Measurements from ENCODE around the gene DENND2A. TPM values are rescaled to one million over a fixed set of nuclear protein-coding genes. Genes with fewer than 3 reads are reported as not detected.

The DENND2A gene
- total RNA-seq, 4 donors from 2014 or later: 25.2 to 83.5 (median 46.5) TPM

DNA sequence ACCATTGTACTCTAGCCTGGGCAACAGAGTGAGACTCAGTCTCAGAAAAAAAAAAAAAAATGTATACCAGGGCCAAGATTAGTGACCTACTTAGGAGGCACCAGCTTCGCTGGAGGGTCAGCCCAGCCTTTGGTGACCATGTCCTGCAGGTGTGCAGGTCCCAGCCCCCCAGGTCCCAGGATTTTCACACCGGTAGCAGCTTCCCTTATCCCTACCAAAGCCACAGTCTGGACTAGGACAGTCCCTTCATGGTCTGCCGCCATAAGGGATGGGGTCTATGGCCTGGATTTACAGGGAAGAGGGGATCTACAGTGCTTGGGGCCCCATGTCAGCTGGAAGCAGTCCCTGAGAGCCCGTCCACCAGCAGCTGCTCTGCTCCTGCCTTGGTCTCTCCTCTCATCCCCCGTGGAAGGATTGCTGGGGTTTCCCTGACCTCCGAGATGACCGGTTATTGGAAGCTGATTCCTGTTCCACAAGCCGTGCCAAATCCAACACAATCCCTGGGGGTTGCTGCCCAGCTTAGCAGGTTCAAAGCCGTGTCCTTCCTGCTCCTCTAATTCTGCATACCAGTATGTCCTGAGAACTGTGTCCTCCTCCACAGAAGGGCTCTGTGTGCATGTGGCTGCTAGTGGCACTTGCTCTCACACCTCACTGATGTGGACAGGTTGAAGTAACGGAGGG lies 44.9 kb upstream of the DENND2A start:
- peaks cover 0 to 98% of the 10 kb centered on the region in 2 donors for H3K36me3 ChIP-seq

DNA sequence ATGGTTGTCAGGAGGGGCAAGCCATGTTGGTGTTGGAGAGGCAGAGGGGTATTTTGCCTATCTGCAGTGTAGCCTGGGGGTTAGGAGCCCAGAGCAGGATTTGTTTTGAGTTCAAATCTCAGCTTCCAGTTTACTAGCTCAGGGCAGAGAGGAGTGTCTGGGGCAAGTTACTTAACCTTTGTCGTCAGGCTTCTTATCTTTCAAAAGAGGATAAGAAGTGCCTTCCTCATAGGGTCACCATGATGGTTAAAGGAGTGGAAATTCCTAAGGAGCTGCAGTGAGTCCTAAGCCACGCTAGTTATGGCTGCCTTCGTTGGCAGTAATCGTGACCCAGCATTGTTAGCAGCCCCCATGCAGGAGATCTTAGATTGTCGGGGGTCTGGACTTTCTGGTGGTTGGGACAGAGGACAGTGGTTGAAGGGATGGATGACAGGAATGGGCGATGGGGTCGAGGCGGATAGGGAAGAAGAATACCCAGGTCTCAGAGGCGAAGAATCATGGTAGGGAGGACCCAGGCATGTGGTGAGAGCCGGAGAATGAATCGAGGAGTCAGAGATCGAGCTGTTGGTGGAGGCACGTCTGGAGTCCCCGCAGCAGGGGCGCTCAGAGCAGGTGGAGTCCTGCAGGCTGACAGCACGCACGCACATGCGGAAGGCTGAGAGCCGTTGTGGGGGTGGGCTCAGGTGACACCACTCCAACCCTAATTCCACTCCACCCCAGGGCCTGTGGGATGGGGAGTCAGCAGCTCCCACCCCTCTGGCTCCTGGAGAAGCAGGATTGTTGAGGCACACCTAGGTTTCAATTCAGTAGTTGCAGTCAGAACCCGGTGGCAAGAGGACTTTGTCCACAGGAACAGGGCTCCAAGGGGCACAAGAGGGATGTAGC lies 43.7 kb upstream of the DENND2A start:
- WGBS, 2 donors (ENCODE audit: low coverage in 1 of 2): 83 to 92% methylated on average over 1 to 14 of the region's 20 CpGs
- ATAC-seq: no peak
- Histone ChIP-seq H3K4me3 (no peak overlapping the region), H3K36me3 (peaks cover 0 to 98% of the 10 kb centered on the region in 2 donors), H3K27me3 (no peaks in the 10 kb centered on the region), H3K27ac (no peak overlapping the region), H3K9me3 (no peaks in the 10 kb centered on the region), H3K4me1 (no peaks in the 10 kb centered on the region)
- no peak for TF ChIP-seq POLR2AphosphoS5 (IDR thresholded peaks at IDR 0.05)
- TF ChIP-seq EP300 (IDR thresholded peaks at IDR 0.05): no peak
- TF ChIP-seq POLR2A (IDR thresholded peaks at IDR 0.05): no peak
- TF ChIP-seq, protein P1, sequence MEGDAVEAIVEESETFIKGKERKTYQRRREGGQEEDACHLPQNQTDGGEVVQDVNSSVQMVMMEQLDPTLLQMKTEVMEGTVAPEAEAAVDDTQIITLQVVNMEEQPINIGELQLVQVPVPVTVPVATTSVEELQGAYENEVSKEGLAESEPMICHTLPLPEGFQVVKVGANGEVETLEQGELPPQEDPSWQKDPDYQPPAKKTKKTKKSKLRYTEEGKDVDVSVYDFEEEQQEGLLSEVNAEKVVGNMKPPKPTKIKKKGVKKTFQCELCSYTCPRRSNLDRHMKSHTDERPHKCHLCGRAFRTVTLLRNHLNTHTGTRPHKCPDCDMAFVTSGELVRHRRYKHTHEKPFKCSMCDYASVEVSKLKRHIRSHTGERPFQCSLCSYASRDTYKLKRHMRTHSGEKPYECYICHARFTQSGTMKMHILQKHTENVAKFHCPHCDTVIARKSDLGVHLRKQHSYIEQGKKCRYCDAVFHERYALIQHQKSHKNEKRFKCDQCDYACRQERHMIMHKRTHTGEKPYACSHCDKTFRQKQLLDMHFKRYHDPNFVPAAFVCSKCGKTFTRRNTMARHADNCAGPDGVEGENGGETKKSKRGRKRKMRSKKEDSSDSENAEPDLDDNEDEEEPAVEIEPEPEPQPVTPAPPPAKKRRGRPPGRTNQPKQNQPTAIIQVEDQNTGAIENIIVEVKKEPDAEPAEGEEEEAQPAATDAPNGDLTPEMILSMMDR (IDR thresholded peaks at IDR 0.05): no peak

More for the DNA sequence above, 44.9 kb upstream of the DENND2A start:
- H3K9me3 ChIP-seq: no peaks in the 10 kb centered on the region
- no peak overlapping the region for H3K27ac ChIP-seq
- no peak for ATAC-seq
- WGBS, 2 donors (ENCODE audit: low coverage in 1 of 2): 82 to 100% methylated on average over 2 to 3 of the region's 10 CpGs
- no peaks in the 10 kb centered on the region for H3K4me1 ChIP-seq
- H3K27me3 ChIP-seq: no peaks in the 10 kb centered on the region
- no peak for TF ChIP-seq POLR2AphosphoS5 (IDR thresholded peaks at IDR 0.05)
- TF ChIP-seq POLR2A (IDR thresholded peaks at IDR 0.05): no peak
- TF ChIP-seq, protein P1 (IDR thresholded peaks at IDR 0.05): no peak
- no peak for TF ChIP-seq EP300 (IDR thresholded peaks at IDR 0.05)
- no peak overlapping the region for H3K4me3 ChIP-seq

DNA sequence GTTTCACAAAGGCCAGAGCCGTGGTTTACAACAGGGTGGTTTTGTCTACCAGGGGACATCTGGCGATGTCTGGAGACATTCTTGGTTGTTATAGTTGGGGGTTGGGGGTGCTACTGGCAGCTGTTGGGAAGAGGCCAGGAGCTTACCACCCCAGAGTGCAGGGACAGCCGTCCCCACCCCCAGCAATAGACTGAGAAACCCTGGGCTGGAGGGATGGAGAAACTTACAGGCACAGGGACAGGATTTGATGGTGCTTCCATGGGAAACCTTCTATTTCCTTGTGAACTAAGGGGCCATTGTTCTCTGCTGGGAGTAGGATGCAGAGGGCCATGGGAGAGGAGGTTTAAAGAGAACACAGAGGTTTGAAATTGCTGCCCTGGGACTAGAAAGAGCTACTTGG lies 43.0 kb upstream of the DENND2A start:
- 80% methylated on average over 1 of the region's 3 CpGs; no CpG with 5 or more reads in 1 of the 2 donors for WGBS, 2 donors (ENCODE audit: low coverage in 1 of 2)
- no peak overlapping the region for H3K27ac ChIP-seq
- TF ChIP-seq POLR2A (IDR thresholded peaks at IDR 0.05) (no peak), EP300 (IDR thresholded peaks at IDR 0.05) (no peak), POLR2AphosphoS5 (IDR thresholded peaks at IDR 0.05) (no peak)
- TF ChIP-seq, protein P1 (IDR thresholded peaks at IDR 0.05): no peak
- H3K27me3 ChIP-seq: no peaks in the 10 kb centered on the region
- H3K36me3 ChIP-seq: peaks cover 0 to 98% of the 10 kb centered on the region in 2 donors
- no peaks in the 10 kb centered on the region for H3K9me3 ChIP-seq
- no peak overlapping the region for H3K4me3 ChIP-seq
- ATAC-seq: no peak
- no peaks in the 10 kb centered on the region for H3K4me1 ChIP-seq

DNA sequence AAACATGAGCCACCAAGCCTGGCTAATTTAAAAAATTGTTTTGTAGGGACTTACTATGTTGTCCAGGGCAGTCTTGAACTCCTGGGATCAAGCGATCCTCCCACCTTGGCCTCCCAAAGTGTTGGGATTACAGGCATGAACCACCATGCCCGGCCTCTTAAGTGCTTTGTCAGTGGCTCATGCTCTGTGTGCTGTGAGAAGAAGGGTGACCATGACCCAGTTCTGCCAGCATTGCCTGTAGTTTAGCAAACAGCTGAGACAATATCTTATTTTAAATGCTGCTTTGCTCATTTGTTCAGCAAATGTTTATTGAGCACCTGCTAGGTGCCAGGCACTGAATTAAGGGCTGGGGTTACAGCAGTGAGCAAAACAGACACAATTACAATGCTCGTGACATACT lies 41.2 kb upstream of the DENND2A start:
- TF ChIP-seq, protein P1 (IDR thresholded peaks at IDR 0.05): no peak
- no peak for TF ChIP-seq POLR2A (IDR thresholded peaks at IDR 0.05)
- no peak for TF ChIP-seq EP300 (IDR thresholded peaks at IDR 0.05)
- TF ChIP-seq POLR2AphosphoS5 (IDR thresholded peaks at IDR 0.05): no peak
- no peak for ATAC-seq

More for the DNA sequence above, 41.2 kb upstream of the DENND2A start:
- Histone ChIP-seq H3K4me1 (no peaks in the 10 kb centered on the region), H3K9me3 (no peaks in the 10 kb centered on the region), H3K4me3 (no peak overlapping the region), H3K27ac (no peak overlapping the region), H3K27me3 (no peaks in the 10 kb centered on the region), H3K36me3 (peaks cover 0 to 96% of the 10 kb centered on the region in 2 donors)
- WGBS, 2 donors (ENCODE audit: low coverage in 1 of 2): 100% methylated on average over 1 of the region's 3 CpGs; no CpG with 5 or more reads in 1 of the 2 donors

All from gastroesophageal sphincter (tissue), 4 donors.